ENCODE results near the gene MEGF11.

MEGF11 gene

GRCh38 chr15:66285533-66286280 is 32.2 kb upstream of the MEGF11 start:
- Histone ChIP-seq H3K9me3 (ENCODE audit: low read depth, low read length) (no peaks in the 10 kb centered on the region), H3K4me3 (no peak overlapping the region), H3K27ac (no peak overlapping the region), H3K36me3 (ENCODE audit: insufficient read depth, low read length) (no peaks in the 10 kb centered on the region), H3K9ac (ENCODE audit: insufficient read length) (no peak overlapping the region)
- DNase-seq (ENCODE audit: low read depth, low spot score): no peak
- TF ChIP-seq POLR2AphosphoS5 (IDR thresholded peaks at IDR 0.05; ENCODE audit: borderline replicate concordance, low read depth, low read length) (no peak), EZH2 (IDR thresholded peaks at IDR 0.05) (no peak), FOXP2 (optimal IDR thresholded peaks at IDR 0.05; ENCODE audit: control extremely low read depth, extremely low read length, insufficient read depth) (no peak)

- no peak for DNase-seq (ENCODE audit: low read depth, low spot score)
- Histone ChIP-seq H3K4me3 (no peak overlapping the region), H3K36me3 (ENCODE audit: insufficient read depth, low read length) (no peaks in the 10 kb centered on the region), H3K27ac (no peak overlapping the region), H3K9me3 (ENCODE audit: low read depth, low read length) (no peaks in the 10 kb centered on the region), H3K9ac (ENCODE audit: insufficient read length) (no peak overlapping the region)
- TF ChIP-seq POLR2AphosphoS5 (IDR thresholded peaks at IDR 0.05; ENCODE audit: borderline replicate concordance, low read depth, low read length): no peak
Observed at GRCh38 chr15:66284271-66284670, 30.7 kb upstream of the MEGF11 start.

GRCh38 chr15:66278671-66279070 is 25.1 kb upstream of the MEGF11 start:
- TF ChIP-seq EZH2 (IDR thresholded peaks at IDR 0.05): no peak
- no peak for TF ChIP-seq POLR2AphosphoS5 (IDR thresholded peaks at IDR 0.05; ENCODE audit: borderline replicate concordance, low read depth, low read length)
- no peak for TF ChIP-seq FOXP2 (optimal IDR thresholded peaks at IDR 0.05; ENCODE audit: control extremely low read depth, extremely low read length, insufficient read depth)
- Histone ChIP-seq H3K4me3 (no peak overlapping the region), H3K9ac (ENCODE audit: insufficient read length) (no peak overlapping the region), H3K27ac (no peak overlapping the region), H3K36me3 (ENCODE audit: insufficient read depth, low read length) (no peaks in the 10 kb centered on the region), H3K9me3 (ENCODE audit: low read depth, low read length) (no peaks in the 10 kb centered on the region)
- no peak for DNase-seq (ENCODE audit: low read depth, low spot score)

- no peak for DNase-seq (ENCODE audit: low read depth, low spot score)
Observed at GRCh38 chr15:66278056-66278455, 24.5 kb upstream of the MEGF11 start.

GRCh38 chr15:66276546-66276945 is 23.0 kb upstream of the MEGF11 start:
- no peaks in the 10 kb centered on the region for H3K36me3 ChIP-seq (ENCODE audit: insufficient read depth, low read length)
- no peak overlapping the region for H3K9ac ChIP-seq (ENCODE audit: insufficient read length)
- no peak overlapping the region for H3K27ac ChIP-seq
- DNase-seq (ENCODE audit: low read depth, low spot score): no peak
- H3K9me3 ChIP-seq (ENCODE audit: low read depth, low read length): no peaks in the 10 kb centered on the region
- H3K4me3 ChIP-seq: no peak overlapping the region
- TF ChIP-seq FOXP2 (optimal IDR thresholded peaks at IDR 0.05; ENCODE audit: control extremely low read depth, extremely low read length, insufficient read depth): no peak
- TF ChIP-seq EZH2 (IDR thresholded peaks at IDR 0.05): no peak
- no peak for TF ChIP-seq POLR2AphosphoS5 (IDR thresholded peaks at IDR 0.05; ENCODE audit: borderline replicate concordance, low read depth, low read length)

More at GRCh38 chr15:66278056-66278455, 24.5 kb upstream of the MEGF11 start:
- Histone ChIP-seq H3K9ac (ENCODE audit: insufficient read length) (no peak overlapping the region), H3K36me3 (ENCODE audit: insufficient read depth, low read length) (no peaks in the 10 kb centered on the region), H3K4me3 (no peak overlapping the region), H3K27ac (no peak overlapping the region), H3K9me3 (ENCODE audit: low read depth, low read length) (no peaks in the 10 kb centered on the region)
- TF ChIP-seq EZH2 (IDR thresholded peaks at IDR 0.05): no peak
- TF ChIP-seq FOXP2 (optimal IDR thresholded peaks at IDR 0.05; ENCODE audit: control extremely low read depth, extremely low read length, insufficient read depth): no peak
- TF ChIP-seq POLR2AphosphoS5 (IDR thresholded peaks at IDR 0.05; ENCODE audit: borderline replicate concordance, low read depth, low read length): no peak

GRCh38 chr15:66275352-66275751 is 21.8 kb upstream of the MEGF11 start:
- TF ChIP-seq FOXP2 (optimal IDR thresholded peaks at IDR 0.05; ENCODE audit: control extremely low read depth, extremely low read length, insufficient read depth) (no peak), EZH2 (IDR thresholded peaks at IDR 0.05) (no peak), POLR2AphosphoS5 (IDR thresholded peaks at IDR 0.05; ENCODE audit: borderline replicate concordance, low read depth, low read length) (no peak)
- no peak overlapping the region for H3K9ac ChIP-seq (ENCODE audit: insufficient read length)
- no peaks in the 10 kb centered on the region for H3K36me3 ChIP-seq (ENCODE audit: insufficient read depth, low read length)
- no peak for DNase-seq (ENCODE audit: low read depth, low spot score)
- no peaks in the 10 kb centered on the region for H3K9me3 ChIP-seq (ENCODE audit: low read depth, low read length)
- H3K4me3 ChIP-seq: no peak overlapping the region
- H3K27ac ChIP-seq: no peak overlapping the region

- Histone ChIP-seq H3K36me3 (ENCODE audit: insufficient read depth, low read length) (no peaks in the 10 kb centered on the region), H3K27ac (no peak overlapping the region), H3K9me3 (ENCODE audit: low read depth, low read length) (no peaks in the 10 kb centered on the region), H3K9ac (ENCODE audit: insufficient read length) (no peak overlapping the region), H3K4me3 (no peak overlapping the region)
- no peak for TF ChIP-seq FOXP2 (optimal IDR thresholded peaks at IDR 0.05; ENCODE audit: control extremely low read depth, extremely low read length, insufficient read depth)
- TF ChIP-seq EZH2 (IDR thresholded peaks at IDR 0.05): no peak
- no peak for TF ChIP-seq POLR2AphosphoS5 (IDR thresholded peaks at IDR 0.05; ENCODE audit: borderline replicate concordance, low read depth, low read length)
- DNase-seq (ENCODE audit: low read depth, low spot score): no peak
Observed at GRCh38 chr15:66270932-66271331, 17.4 kb upstream of the MEGF11 start.

- H3K4me3 ChIP-seq: no peak overlapping the region
- H3K36me3 ChIP-seq (ENCODE audit: insufficient read depth, low read length): no peaks in the 10 kb centered on the region
- TF ChIP-seq FOXP2 (optimal IDR thresholded peaks at IDR 0.05; ENCODE audit: control extremely low read depth, extremely low read length, insufficient read depth) (no peak), EZH2 (IDR thresholded peaks at IDR 0.05) (no peak), POLR2AphosphoS5 (IDR thresholded peaks at IDR 0.05; ENCODE audit: borderline replicate concordance, low read depth, low read length) (no peak)
- H3K27ac ChIP-seq: no peak overlapping the region
- no peak overlapping the region for H3K9ac ChIP-seq (ENCODE audit: insufficient read length)
- no peak for DNase-seq (ENCODE audit: low read depth, low spot score)
- H3K9me3 ChIP-seq (ENCODE audit: low read depth, low read length): no peaks in the 10 kb centered on the region
Observed at GRCh38 chr15:66269326-66270090, 16.0 kb upstream of the MEGF11 start.
